Suppressor macrophage (primary cell): Measurements from ENCODE around the gene PIP4P1.
"Not testable (repeated sequence)": the region's sequence is repeated elsewhere in the genome, so short reads cannot be mapped to it uniquely, and the experiment has no call there.

ENCODE experiments used
- DNase-seq, 4 experiments: peaks; one replicate each; pipeline ENCODE4 v3.0.0-alpha.2; 2020 to 2022
- total RNA-seq, 17 experiments: gene quantifications; one replicate each; lab custom pipeline; 2026; ENCODE audit warnings: mixed read lengths in 6 of 17, inconsistent platforms in 3 of 17; lab: John Stamatoyannopoulos, UW

The PIP4P1 gene
- total RNA-seq = 7.6 to 40.2 (median 32.4) reads per million in 17 experiments

- peak; percentile 99 to 100 (median 99) for DNase-seq
Measured at GRCh38 chr14:20461225-20462141, at the start of gene PIP4P1. PIP4P1 (minus strand) TSS chr14:20461434; CDS start chr14:20461325, 109 bp downstream.

- DNase-seq = no peak
Measured at GRCh38 chr14:20508367-20508766, 47.1 kb upstream of the PIP4P1 start.

- DNase-seq = not testable (repeated sequence)
Measured at GRCh38 chr14:20507537-20507936, 46.3 kb upstream of the PIP4P1 start.

- not testable (repeated sequence) for DNase-seq
Measured at GRCh38 chr14:20506752-20507151, 45.5 kb upstream of the PIP4P1 start.

DNA sequence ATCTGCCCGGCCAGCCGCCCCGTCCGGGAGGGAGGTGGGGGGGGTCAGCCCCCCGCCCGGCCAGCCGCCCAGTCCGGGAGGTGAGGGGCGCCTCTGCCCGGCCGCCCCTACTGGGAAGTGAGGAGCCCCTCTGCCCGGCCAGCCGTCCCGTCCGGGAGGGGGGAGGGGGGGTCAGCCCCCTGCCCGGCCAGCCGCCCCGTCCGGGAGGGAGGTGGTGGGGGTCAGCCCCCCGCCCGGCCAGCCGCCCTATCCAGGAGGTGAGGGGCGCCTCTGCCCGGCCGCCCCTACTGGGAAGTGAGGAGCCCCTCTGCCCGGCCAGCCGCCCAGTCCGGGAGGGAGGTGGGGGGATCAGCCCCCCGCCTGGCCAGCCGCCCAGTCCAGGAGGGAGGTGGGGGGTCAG, 45.0 kb upstream of the PIP4P1 start:
- not testable (repeated sequence) for DNase-seq

DNA sequence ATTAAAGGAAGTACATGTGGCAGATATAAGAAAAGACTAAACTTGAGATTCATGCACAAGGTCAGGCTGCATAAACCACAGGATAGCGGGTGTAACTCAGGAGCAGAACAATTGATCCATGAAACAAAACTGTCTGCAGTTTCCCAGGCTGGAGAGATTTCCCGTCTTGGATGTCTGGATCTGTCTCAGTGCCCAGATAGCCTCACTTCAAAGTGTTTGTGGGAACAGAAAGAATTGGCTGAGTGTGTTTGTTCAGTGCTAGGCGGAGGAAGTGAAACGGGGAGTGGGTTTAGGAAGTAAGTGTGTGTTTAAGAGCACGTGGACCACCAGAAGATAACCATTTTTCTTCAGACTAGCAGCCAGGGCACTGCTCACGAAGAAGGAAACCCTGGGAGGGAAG, 42.7 kb upstream of the PIP4P1 start:
- peak; percentile 17 to 65 (median 46) for DNase-seq

- DNase-seq = no peak
Measured at GRCh38 chr14:20501346-20501745, 40.1 kb upstream of the PIP4P1 start.

GRCh38 chr14:20499881-20500280, 38.6 kb upstream of the PIP4P1 start:
- DNase-seq = no peak

- peak in 2 of 4 experiments; percentile 11 to 32 for DNase-seq
Measured at GRCh38 chr14:20499108-20499507, 37.9 kb upstream of the PIP4P1 start.

DNA sequence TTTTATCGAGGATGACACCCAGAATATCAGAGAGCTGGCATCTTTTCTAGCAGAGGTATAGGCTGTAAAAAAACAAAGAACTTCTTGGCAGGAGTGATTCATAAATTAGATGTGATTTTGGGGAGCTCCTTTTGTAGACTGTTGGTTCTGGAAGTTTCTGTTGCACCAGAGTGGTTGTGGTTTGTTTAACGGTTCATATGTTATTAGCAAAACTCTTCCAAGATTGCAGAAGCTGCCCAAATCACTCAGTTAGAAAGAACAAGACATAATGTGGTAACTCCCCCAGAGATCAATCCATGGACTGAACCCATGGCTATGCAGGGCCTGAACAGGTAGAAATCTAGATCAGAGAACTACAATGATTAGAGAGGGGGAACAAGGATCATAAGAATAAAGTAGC, 37.4 kb upstream of the PIP4P1 start:
- peak in 1 of 4 experiments; percentile 14 for DNase-seq

GRCh38 chr14:20494935-20495766, 33.9 kb upstream of the PIP4P1 start:
- DNase-seq = peak in 3 of 4 experiments; percentile 22 to 61 (median 44)

- DNase-seq = peak; percentile 68 to 88 (median 84)
Measured at GRCh38 chr14:20493634-20494033, 32.4 kb upstream of the PIP4P1 start.

GRCh38 chr14:20492486-20492885, 31.3 kb upstream of the PIP4P1 start:
- DNase-seq = no peak

- DNase-seq = peak in 1 of 4 experiments; percentile 10
Measured at GRCh38 chr14:20490563-20490962, 29.3 kb upstream of the PIP4P1 start.

DNA sequence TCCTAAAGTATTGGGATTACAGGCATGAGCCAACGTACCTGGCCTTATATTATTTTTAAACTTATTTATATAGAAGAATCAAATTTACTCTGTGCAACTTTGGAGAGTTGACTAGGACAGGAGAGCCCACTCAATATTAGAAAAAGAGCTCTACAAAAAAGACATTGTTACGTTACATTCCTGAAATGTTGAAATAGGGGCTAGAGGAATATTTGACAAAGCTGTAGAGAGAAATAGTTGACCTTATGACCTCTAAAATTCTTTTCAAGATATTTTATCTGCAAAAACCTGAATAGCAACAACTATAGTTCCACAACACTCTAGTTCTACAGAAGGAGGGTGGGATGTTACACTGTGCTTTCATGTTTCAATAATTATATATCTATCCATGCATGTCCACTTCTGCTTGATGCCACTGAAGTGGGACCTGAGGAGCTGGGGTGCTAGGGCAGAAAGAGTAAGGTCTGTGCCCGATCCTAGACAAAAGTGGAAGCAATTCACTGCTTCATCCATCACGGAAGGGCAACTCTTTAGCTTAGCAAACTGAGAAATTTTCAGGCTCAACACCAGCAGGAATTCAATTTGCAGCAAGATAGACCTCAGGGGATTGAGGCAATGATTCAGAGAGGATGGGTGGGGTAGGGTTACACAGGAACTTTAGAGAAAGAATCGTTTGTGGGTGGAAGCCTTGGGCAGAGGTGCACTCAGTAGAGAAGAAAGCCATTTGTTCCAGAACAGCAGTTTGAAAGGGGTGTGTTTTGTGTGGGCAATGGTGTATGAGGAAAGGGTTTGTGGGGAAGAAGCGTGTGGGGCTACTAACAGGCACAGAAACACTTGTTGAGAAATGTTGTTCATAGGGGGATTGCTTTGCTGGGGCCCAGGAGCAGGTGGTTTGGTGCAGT, 28.1 kb upstream of the PIP4P1 start:
- DNase-seq = peak; percentile 21 to 59 (median 55)

DNA sequence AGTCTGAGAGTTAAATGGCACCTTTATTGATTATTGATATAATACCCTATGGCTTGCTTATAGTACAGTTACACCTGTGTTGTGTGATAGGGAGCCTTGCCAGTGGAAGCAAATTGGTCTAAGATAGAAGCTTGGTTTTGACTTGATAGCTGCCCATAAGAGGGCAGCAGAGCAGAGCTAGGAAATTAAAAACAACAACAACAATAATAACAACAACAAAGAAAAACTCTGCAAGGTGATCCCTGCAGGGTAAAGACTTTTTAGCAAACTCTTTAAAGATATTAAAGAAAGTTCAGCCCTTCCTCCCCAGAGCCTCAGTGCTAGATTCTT, 26.1 kb upstream of the PIP4P1 start:
- DNase-seq = no peak

DNA sequence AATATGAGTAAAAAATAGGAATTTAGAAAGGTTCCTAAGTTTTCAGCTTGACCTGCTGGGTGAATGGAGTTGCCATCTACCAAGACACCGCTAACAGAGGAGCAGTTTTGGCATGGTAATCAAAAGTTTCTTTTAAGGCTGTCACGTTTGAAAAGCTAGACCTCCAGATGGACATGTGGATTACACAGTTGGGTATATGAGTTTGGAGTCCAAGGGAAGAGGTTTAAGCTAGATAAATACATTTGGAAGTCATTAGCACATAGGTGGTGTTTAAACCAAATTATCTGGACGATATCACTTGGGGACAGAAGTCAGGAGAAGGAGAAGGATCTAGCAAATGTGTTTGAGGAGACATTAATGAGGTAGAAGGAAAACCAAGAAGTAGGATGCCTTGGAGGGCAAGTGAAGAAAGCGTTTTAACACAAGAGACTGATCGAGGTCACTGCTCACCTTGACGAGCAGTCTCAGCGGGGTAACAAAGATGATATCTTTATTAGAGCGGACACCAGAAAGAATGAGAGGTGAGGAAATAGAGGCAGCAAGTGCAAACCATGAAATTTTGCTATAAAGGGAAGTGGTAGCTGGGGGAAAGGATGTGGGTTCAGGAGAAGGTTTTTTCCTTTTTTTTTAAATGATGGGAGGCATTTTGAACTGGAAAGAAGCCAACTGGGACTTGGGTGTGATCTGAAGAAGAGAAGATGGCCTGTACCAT, 25.6 kb upstream of the PIP4P1 start:
- peak in 3 of 4 experiments; percentile 26 to 65 (median 41) for DNase-seq

- DNase-seq = no peak
Measured at GRCh38 chr14:20485900-20486299, 24.7 kb upstream of the PIP4P1 start.

DNA sequence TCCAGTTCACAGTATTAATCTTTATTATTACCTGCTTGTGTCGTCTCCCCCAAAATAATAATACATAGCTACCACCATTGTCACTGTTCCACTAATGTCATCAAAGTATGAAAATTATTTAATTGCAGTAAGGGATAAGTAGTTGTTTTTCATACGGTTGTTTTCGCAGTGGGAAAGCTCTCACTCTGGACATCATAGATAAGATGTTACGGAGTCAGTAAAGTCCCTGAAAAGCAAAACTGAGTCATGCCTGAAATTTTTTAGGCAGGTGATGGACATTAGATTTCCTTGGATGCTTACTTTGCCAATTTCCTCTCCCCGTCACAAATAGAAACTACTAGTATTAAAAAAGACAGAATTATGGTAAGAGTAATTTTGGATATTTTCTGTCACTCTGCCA, 21.1 kb upstream of the PIP4P1 start:
- DNase-seq = no peak

DNA sequence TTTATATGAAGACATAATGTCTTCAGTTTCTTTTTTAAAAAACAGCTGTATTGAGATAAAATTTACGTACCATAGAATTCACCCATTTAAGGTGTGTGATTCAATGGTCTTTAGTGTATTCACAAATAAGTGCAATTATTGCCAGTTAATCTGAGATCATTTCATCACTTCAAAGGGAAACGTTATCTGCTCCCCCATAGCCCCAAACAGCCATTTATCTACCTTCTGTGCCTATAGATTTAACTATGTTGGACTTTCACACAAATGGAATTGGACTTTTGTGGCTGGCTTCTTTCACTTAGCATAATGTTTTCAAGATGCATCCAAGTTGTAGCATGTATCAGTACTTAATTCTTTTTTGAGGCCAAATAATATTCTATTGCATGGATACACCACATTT, 17.7 kb upstream of the PIP4P1 start:
- DNase-seq = no peak

GRCh38 chr14:20477211-20477876, 16.1 kb upstream of the PIP4P1 start:
- peak in 3 of 4 experiments; percentile 37 to 65 (median 53) for DNase-seq
